Adipose tissue (tissue), 3 donors: ENCODE results near the gene DNM1L. TPM values are rescaled to one million over a fixed set of nuclear protein-coding genes. Genes with fewer than 3 reads are reported as not detected.

Source experiments
- H3K27ac ChIP-seq: one replicate; pipeline ENCODE4 v1.5.1; 2013; ENCODE audit warnings: low read depth, low read length
- WGBS, 3 donors: extraction: QIAGEN DNeasy Blood & Tissue Kit; methylation state at CpG; one replicate each; pipeline ENCODE4 v1.1.7; 2013; 5-methylcytosine and 5-hydroxymethylcytosine counted together
- polyA plus RNA-seq, 3 donors: library from polyadenylated mRNA; stranded (reverse); fragments of 200-250 nt; gene quantifications; one replicate each; pipeline ENCODE4 v1.2.3, GENCODE V29; 2013
- donor health status: healthy with polysubstance abuse.
- donor health status: Bipolar disorder and iron deficiency.
- donor health status: healthy.

The DNM1L gene
- polyA plus RNA-seq, 3 donors: 9.8 to 29.7 (median 21.8) TPM

- no peak overlapping the region for H3K27ac ChIP-seq
These were observed 110.3 kb downstream of the DNM1L start for GRCh38 chr12:32789446-32789845.

GRCh38 chr12:32789916-32790315 lies 110.8 kb downstream of the DNM1L start:
- H3K27ac ChIP-seq: no peak overlapping the region
- WGBS, 3 donors: 45 to 57% (median 55%) methylated on average over 2 of the region's 2 CpGs

- WGBS, 3 donors: 62 to 82% (median 71%) methylated on average over 4 of the region's 4 CpGs
- H3K27ac ChIP-seq: no peak overlapping the region
These were observed 115.2 kb downstream of the DNM1L start for GRCh38 chr12:32794281-32794680.

Other genes starting within 250 kb of the DNM1L start
- gene YARS2, start 76.6 kb downstream of the DNM1L start, polyA plus RNA-seq: 10 to 100 TPM in 2 of 3 donors, 1 to 10 TPM in 1; 7.1 to 12.4 (median 11.1) TPM
- 1 to 10 TPM; 2.3 to 9.4 (median 3.7) TPM for gene PKP2, start 217.5 kb downstream of the DNM1L start, polyA plus RNA-seq